GM23338 (cell line): ENCODE measurements around the gene DDRGK1.

Experiments
- EZH2phosphoT487 ChIP-seq: fragments of 200-600 bp; sonication (generic); IDR thresholded peaks from one replicate; pipeline ENCODE4 v1.8.1; 2018; ENCODE audit warnings: antibody characterized with exemption; ENCODE audit not compliant: unreplicated experiment
- POLR2AphosphoS5 ChIP-seq: IDR thresholded peaks from 2 replicates; pipeline ENCODE4 v1.6.1; 2016; ENCODE audit warnings: antibody characterized with exemption, low read depth
- TF ChIP-seq, protein P1 (sequence below): fragments of 250-450 bp; sonication (Bioruptor Pico); IDR thresholded peaks from 2 replicates; pipeline ENCODE4 v1.5.0; 2020; ENCODE audit warnings: mild to moderate bottlenecking, moderate library complexity
- TF ChIP-seq, protein P2 (sequence below), 2 experiments: fragments of 200-600 bp in 1 of 2; sonication (generic) in 1 of 2; conservative IDR thresholded peaks; 2 replicates each; pipeline versions ENCODE4 v1.5.1 to v1.6.1; 2016 to 2017; ENCODE audit warnings: antibody characterized with exemption in 2 of 2, low read depth in 2 of 2, mild to moderate bottlenecking in 2 of 2, moderate library complexity in 1 of 2

DNA sequence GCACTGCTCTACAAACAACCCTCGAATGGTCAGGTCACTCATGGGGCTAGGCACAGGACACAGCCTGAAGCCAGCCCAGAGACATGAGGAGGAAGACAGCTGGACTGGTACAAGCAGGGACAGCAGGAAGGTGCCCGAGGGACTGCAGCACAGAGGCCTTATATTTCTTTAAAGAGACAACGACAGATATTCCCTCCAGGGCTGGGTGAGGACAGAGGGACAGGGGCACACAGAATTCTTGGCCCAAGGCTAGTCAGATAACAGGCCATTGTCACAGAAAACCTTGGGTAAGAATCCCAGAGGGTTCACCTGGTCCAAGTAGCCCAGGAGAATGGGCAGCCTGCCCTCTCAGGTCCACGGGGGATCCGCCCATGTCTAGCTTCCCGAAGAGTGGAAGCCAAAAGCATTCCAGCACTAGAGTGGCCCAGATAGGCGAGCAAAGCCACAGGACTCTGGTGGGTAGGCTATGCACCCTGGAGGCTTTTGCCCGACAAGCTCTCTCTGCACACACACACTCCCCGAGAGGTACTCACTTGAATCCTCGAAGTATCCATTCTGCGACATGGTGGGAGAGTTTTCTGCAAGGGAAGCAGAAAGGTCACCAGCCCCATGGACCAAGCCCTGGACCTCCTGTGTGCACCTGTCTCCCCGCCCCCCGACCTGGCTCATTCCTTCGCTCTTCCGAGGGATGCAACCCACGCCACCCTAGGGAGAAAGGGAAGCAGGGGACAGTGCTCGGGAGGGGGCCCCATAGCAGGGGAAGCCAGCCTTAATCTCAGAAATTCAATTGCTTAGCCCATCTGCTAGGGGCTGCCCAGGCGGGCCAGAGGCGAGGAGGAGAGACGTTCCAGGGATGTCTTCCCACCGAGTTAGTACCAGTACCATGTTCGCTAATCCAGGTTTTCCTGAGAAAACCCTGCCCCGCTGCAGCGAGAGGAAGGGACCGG lies 32.8 kb upstream of the DDRGK1 start:
- TF ChIP-seq, protein P1, sequence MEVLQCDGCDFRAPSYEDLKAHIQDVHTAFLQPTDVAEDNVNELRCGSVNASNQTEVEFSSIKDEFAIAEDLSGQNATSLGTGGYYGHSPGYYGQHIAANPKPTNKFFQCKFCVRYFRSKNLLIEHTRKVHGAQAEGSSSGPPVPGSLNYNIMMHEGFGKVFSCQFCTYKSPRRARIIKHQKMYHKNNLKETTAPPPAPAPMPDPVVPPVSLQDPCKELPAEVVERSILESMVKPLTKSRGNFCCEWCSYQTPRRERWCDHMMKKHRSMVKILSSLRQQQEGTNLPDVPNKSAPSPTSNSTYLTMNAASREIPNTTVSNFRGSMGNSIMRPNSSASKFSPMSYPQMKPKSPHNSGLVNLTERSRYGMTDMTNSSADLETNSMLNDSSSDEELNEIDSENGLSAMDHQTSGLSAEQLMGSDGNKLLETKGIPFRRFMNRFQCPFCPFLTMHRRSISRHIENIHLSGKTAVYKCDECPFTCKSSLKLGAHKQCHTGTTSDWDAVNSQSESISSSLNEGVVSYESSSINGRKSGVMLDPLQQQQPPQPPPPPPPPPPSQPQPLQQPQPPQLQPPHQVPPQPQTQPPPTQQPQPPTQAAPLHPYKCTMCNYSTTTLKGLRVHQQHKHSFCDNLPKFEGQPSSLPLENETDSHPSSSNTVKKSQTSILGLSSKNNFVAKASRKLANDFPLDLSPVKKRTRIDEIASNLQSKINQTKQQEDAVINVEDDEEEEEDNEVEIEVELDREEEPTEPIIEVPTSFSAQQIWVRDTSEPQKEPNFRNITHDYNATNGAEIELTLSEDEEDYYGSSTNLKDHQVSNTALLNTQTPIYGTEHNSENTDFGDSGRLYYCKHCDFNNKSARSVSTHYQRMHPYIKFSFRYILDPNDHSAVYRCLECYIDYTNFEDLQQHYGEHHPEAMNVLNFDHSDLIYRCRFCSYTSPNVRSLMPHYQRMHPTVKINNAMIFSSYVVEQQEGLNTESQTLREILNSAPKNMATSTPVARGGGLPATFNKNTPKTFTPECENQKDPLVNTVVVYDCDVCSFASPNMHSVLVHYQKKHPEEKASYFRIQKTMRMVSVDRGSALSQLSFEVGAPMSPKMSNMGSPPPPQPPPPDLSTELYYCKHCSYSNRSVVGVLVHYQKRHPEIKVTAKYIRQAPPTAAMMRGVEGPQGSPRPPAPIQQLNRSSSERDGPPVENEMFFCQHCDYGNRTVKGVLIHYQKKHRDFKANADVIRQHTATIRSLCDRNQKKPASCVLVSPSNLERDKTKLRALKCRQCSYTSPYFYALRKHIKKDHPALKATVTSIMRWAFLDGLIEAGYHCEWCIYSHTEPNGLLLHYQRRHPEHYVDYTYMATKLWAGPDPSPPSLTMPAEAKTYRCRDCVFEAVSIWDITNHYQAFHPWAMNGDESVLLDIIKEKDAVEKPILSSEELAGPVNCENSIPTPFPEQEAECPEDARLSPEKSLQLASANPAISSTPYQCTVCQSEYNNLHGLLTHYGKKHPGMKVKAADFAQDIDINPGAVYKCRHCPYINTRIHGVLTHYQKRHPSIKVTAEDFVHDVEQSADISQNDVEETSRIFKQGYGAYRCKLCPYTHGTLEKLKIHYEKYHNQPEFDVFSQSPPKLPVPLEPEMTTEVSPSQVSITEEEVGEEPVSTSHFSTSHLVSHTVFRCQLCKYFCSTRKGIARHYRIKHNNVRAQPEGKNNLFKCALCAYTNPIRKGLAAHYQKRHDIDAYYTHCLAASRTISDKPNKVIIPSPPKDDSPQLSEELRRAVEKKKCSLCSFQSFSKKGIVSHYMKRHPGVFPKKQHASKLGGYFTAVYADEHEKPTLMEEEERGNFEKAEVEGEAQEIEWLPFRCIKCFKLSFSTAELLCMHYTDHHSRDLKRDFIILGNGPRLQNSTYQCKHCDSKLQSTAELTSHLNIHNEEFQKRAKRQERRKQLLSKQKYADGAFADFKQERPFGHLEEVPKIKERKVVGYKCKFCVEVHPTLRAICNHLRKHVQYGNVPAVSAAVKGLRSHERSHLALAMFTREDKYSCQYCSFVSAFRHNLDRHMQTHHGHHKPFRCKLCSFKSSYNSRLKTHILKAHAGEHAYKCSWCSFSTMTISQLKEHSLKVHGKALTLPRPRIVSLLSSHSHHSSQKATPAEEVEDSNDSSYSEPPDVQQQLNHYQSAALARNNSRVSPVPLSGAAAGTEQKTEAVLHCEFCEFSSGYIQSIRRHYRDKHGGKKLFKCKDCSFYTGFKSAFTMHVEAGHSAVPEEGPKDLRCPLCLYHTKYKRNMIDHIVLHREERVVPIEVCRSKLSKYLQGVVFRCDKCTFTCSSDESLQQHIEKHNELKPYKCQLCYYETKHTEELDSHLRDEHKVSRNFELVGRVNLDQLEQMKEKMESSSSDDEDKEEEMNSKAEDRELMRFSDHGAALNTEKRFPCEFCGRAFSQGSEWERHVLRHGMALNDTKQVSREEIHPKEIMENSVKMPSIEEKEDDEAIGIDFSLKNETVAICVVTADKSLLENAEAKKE (CRISPR knock-in tag), result no peak
- TF ChIP-seq, protein P2, sequence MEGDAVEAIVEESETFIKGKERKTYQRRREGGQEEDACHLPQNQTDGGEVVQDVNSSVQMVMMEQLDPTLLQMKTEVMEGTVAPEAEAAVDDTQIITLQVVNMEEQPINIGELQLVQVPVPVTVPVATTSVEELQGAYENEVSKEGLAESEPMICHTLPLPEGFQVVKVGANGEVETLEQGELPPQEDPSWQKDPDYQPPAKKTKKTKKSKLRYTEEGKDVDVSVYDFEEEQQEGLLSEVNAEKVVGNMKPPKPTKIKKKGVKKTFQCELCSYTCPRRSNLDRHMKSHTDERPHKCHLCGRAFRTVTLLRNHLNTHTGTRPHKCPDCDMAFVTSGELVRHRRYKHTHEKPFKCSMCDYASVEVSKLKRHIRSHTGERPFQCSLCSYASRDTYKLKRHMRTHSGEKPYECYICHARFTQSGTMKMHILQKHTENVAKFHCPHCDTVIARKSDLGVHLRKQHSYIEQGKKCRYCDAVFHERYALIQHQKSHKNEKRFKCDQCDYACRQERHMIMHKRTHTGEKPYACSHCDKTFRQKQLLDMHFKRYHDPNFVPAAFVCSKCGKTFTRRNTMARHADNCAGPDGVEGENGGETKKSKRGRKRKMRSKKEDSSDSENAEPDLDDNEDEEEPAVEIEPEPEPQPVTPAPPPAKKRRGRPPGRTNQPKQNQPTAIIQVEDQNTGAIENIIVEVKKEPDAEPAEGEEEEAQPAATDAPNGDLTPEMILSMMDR (conservative IDR thresholded peaks at IDR 0.05; ENCODE audit: low read depth in 2 of 2), result no peak
- TF ChIP-seq EZH2phosphoT487 (no peak), POLR2AphosphoS5 (no peak)
